K562 (cell line): ENCODE data around the gene SARS1. TPM values are rescaled to one million over a fixed set of nuclear protein-coding genes. Genes with fewer than 3 reads are reported as not detected.

Experiments used
- CBX1 ChIP-seq: sonication (generic); IDR thresholded peaks from 2 replicates; pipeline ENCODE4 v1.6.1; 2016; ENCODE audit warnings: antibody characterized with exemption, low read depth, mild to moderate bottlenecking
- CEBPB ChIP-seq: fragments of 450-650 bp; IDR thresholded peaks from 2 replicates; pipeline ENCODE4 v1.6.1; 2016; ENCODE audit warnings: missing genetic modification characterization, missing compliant biosample characterization
- CSDE1 ChIP-seq, 2 experiments: fragments of 450-650 bp; IDR thresholded peaks; 2 replicates each; pipeline ENCODE4 v1.6.1; 2016; ENCODE audit warnings: mild to moderate bottlenecking in 1 of 2
- DACH1 ChIP-seq: fragments of 450-650 bp; IDR thresholded peaks from 2 replicates; pipeline ENCODE4 v1.6.1; 2018; ENCODE audit not compliant: partially characterized antibody
- FOXP4 ChIP-seq: sonication (generic); formaldehyde crosslinking; IDR thresholded peaks from 2 replicates; pipeline ENCODE4 v1.8.0; 2022; ENCODE audit warnings: mild to moderate bottlenecking, missing genetic modification reagents, borderline replicate concordance
- GABPA ChIP-seq: fragments of 200-800 bp; sonication (Bioruptor generic); conservative IDR thresholded peaks from 2 replicates; pipeline ENCODE4 v1.6.1; 2016; ENCODE audit warnings: low read depth, missing genetic modification characterization, missing compliant biosample characterization
- HDAC3 ChIP-seq: fragments of 450-650 bp; IDR thresholded peaks from 2 replicates; pipeline ENCODE4 v1.6.1; 2018; ENCODE audit warnings: borderline replicate concordance, mild to moderate bottlenecking, moderate library complexity; ENCODE audit not compliant: partially characterized antibody
- HMG20B ChIP-seq: fragments of 250-450 bp; sonication (Bioruptor Pico); IDR thresholded peaks from 2 replicates; pipeline ENCODE4 v1.5.0; 2021; ENCODE audit warnings: mild to moderate bottlenecking
- HNRNPK ChIP-seq: fragments of 200-400 bp; formaldehyde crosslinking; IDR thresholded peaks from one replicate; pipeline ENCODE4 v1.6.1; 2018; ENCODE audit warnings: mild to moderate bottlenecking, low read depth, low read length; ENCODE audit not compliant: poor library complexity, severe bottlenecking
- KDM2B ChIP-seq: fragments of 250-450 bp; sonication (Bioruptor Pico); IDR thresholded peaks from 2 replicates; pipeline ENCODE4 v1.8.0; 2021; ENCODE audit warnings: mild to moderate bottlenecking, moderate library complexity
- MAZ ChIP-seq, 2 experiments: fragments of 450-650 bp in 1 of 2; sonication (generic) in 1 of 2; formaldehyde crosslinking; IDR thresholded peaks in 1 of 2; conservative IDR thresholded peaks in 1 of 2; 2 replicates each; pipeline versions ENCODE4 v1.4.0 to v1.5.0; 2020; ENCODE audit warnings: mild to moderate bottlenecking in 1 of 2, missing genetic modification reagents in 1 of 2
- PHTF2 ChIP-seq: fragments of 250-450 bp; sonication (Bioruptor Pico); IDR thresholded peaks from 2 replicates; pipeline ENCODE4 v1.5.0; 2021; ENCODE audit warnings: mild to moderate bottlenecking
- SMARCB1 ChIP-seq: IDR thresholded peaks from 2 replicates; pipeline ENCODE4 v1.6.1; 2011; ENCODE audit warnings: improper control_type of control experiment, low read depth; ENCODE audit not compliant: insufficient read length
- SNIP1 ChIP-seq: fragments of 450-650 bp; IDR thresholded peaks from 2 replicates; pipeline ENCODE4 v1.7.1; 2017; ENCODE audit warnings: low read depth, mild to moderate bottlenecking
- SP1 ChIP-seq: sonication (generic); formaldehyde crosslinking; IDR thresholded peaks from 2 replicates; pipeline ENCODE4 v1.8.1; 2022; ENCODE audit warnings: mild to moderate bottlenecking, missing genetic modification reagents
- TSC22D4 ChIP-seq: fragments of 450-650 bp; IDR thresholded peaks from 2 replicates; pipeline ENCODE4 v1.6.1; 2016; ENCODE audit warnings: missing genetic modification characterization, missing biosample characterization, control low read depth
- ZBTB1 ChIP-seq: sonication (generic); formaldehyde crosslinking; IDR thresholded peaks from 2 replicates; pipeline ENCODE4 v1.8.1; 2023; ENCODE audit warnings: missing genetic modification reagents, low read depth, mild to moderate bottlenecking, borderline replicate concordance
- ZNF224 ChIP-seq: sonication (generic); formaldehyde crosslinking; IDR thresholded peaks from 2 replicates; pipeline ENCODE4 v1.8.0; 2022; ENCODE audit warnings: mild to moderate bottlenecking, missing genetic modification reagents
- ZNF407 ChIP-seq: fragments of 450-650 bp; IDR thresholded peaks from 2 replicates; pipeline ENCODE4 v1.6.1; 2016; ENCODE audit warnings: low read depth
- polyA plus RNA-seq, 8 experiments: library from polyadenylated mRNA; depleted of rRNA in 4 of 8; stranded (reverse) in 5 of 8; unstranded in 3 of 8; fragments of >200 nt; fragmentation: Nextera tagmentation in 2 of 8; fragmentation: Illumina TruSeq in 1 of 8; extraction: Ambion mirVana in 2 of 8; extraction: Trizol in 1 of 8; gene quantifications; 2 replicates each; pipeline versions ENCODE4 v1.2.1 to v1.2.3, GENCODE V29; 2011 to 2014; ENCODE audit warnings: inconsistent platforms in 1 of 8, missing spikeins in 1 of 8
- total RNA-seq, 7 experiments: library from RNA; depleted of rRNA in 6 of 7; stranded (reverse); fragments of >200 nt in 6 of 7; fragmentation: Illumina TruSeq in 2 of 7; extraction: Trizol in 2 of 7; gene quantifications; 2 replicates each; pipeline versions ENCODE4 v1.2.1 to v1.2.3, GENCODE V29; 2011 to 2021; ENCODE audit warnings: low replicate concordance in 1 of 7

SARS1 gene
- total and polyA plus RNA-seq, 9 of the 15 experiments (the other 6 are each of a cell fraction or from before 2014, with no cell fraction given), result 221 to 623 (median 254) TPM

- TF ChIP-seq ZNF407, result 0 out of 2 replicates have a peak, but pooled peaks have one; percentile 12
- TF ChIP-seq TSC22D4, result 0 out of 2 replicates have a peak, but pooled peaks have one; percentile 66
- TF ChIP-seq SMARCB1, result no peak
- TF ChIP-seq SP1, result peak; percentile 97
- no peak for TF ChIP-seq DACH1
- no peak for TF ChIP-seq ZNF224 (CRISPR knock-in tag)
- no peak for TF ChIP-seq KDM2B (CRISPR knock-in tag)
- no peak for TF ChIP-seq HNRNPK
- no peak for TF ChIP-seq CBX1
- peak; percentile 68; the same call in 1 of the 2 replicates for TF ChIP-seq ZBTB1
- TF ChIP-seq MAZ (CRISPR knock-in tag; conservative IDR thresholded peaks at IDR 0.05 in 1 of 2, IDR thresholded peaks at IDR 0.05 in 1 of 2), result peak; percentile 99 to 100
- TF ChIP-seq PHTF2 (CRISPR knock-in tag), result no peak
- TF ChIP-seq CSDE1 (IDR thresholded peaks at IDR 0.05), result no peak
- no peak for TF ChIP-seq HMG20B (CRISPR knock-in tag)
- no peak for TF ChIP-seq CEBPB
- TF ChIP-seq FOXP4, result no peak
- no peak for TF ChIP-seq HDAC3
- TF ChIP-seq GABPA (tag), result peak; percentile 94
- no peak for TF ChIP-seq SNIP1
Observed at GRCh38 chr1:109282952-109283747, 69.4 kb downstream of the SARS1 start, which contains the start of gene PSRC1 (continued).
